Thyroid gland (tissue), 4 donors: Measurements from ENCODE around the gene MYLK. TPM values are rescaled to one million over a fixed set of nuclear protein-coding genes. Genes with fewer than 3 reads are reported as not detected.

Experiments used
- DNase-seq, 2 donors: peaks; one replicate each; pipeline ENCODE4 v3.0.0-alpha.2; 2019
- H3K27ac ChIP-seq, 3 donors: fragments of 200-600 bp; sonication (generic); 1 replicate in 2 of 3; 2 replicates in 1 of 3; pipeline ENCODE4 v1.5.1; 2016 to 2019; ENCODE audit warnings: mild to moderate bottlenecking in 1 of 3, moderate library complexity in 1 of 3
- H3K27me3 ChIP-seq: fragments of 200-600 bp; sonication (generic); one replicate; pipeline ENCODE4 v1.5.1; 2019
- H3K36me3 ChIP-seq, 2 donors: fragments of 200-600 bp; sonication (generic); one replicate each; pipeline ENCODE4 v1.5.1; 2016 to 2019
- H3K4me1 ChIP-seq, 2 donors: fragments of 200-600 bp; sonication (generic); one replicate each; pipeline ENCODE4 v1.5.1; 2017 to 2019
- H3K4me3 ChIP-seq, 3 donors: fragments of 200-600 bp; sonication (generic); replicated peaks in 1 of 3; 1 replicate in 2 of 3; 2 replicates in 1 of 3; pipeline ENCODE4 v1.5.1; 2016; ENCODE audit warnings: mild to moderate bottlenecking in 1 of 3
- H3K9me3 ChIP-seq: fragments of 200-600 bp; sonication (generic); one replicate; pipeline ENCODE4 v1.5.1; 2017
- POLR2A ChIP-seq, 2 donors: fragments of 450-650 bp; IDR thresholded peaks; one replicate each; pipeline ENCODE4 v1.6.1; 2017; ENCODE audit warnings: antibody characterized with exemption in 2 of 2, mild to moderate bottlenecking in 2 of 2, moderate library complexity in 1 of 2
- WGBS, 2 donors: methylation state at CpG; one replicate each; pipeline ENCODE4 v1.1.5; 2017; 5-methylcytosine and 5-hydroxymethylcytosine counted together
- intact Hi-C: fragments of 100-400 bp; cut with DNase I; formaldehyde crosslinking; loops from one replicate; pipeline ENCODE4 v1.15.1; 2023
- total RNA-seq, 4 donors: library from RNA; depleted of rRNA; stranded (reverse); fragments of >200 nt; gene quantifications; one replicate each; pipeline ENCODE4 v1.2.3, GENCODE V29; 2016
- TF ChIP-seq, protein P1 (sequence below), 6 experiments: fragments of 200-600 bp in 3 of 6; fragments of 450-650 bp in 3 of 6; sonication (generic) in 3 of 6; IDR thresholded peaks; one replicate each; pipeline ENCODE4 v1.5.1; 2016 to 2019; ENCODE audit warnings: antibody characterized with exemption in 6 of 6, mild to moderate bottlenecking in 2 of 6, inconsistent platforms in 1 of 6, moderate library complexity in 1 of 6

MYLK gene
- total RNA-seq, 4 donors from 2014 or later: 28.9 to 51.2 (median 37.4) TPM

- WGBS, 2 donors: 95 to 96% methylated on average over 3 of the region's 3 CpGs
- H3K4me3 ChIP-seq: no peak overlapping the region
- H3K27ac ChIP-seq: no peak overlapping the region
- TF ChIP-seq POLR2A (IDR thresholded peaks at IDR 0.05): no peak
- TF ChIP-seq, protein P1, sequence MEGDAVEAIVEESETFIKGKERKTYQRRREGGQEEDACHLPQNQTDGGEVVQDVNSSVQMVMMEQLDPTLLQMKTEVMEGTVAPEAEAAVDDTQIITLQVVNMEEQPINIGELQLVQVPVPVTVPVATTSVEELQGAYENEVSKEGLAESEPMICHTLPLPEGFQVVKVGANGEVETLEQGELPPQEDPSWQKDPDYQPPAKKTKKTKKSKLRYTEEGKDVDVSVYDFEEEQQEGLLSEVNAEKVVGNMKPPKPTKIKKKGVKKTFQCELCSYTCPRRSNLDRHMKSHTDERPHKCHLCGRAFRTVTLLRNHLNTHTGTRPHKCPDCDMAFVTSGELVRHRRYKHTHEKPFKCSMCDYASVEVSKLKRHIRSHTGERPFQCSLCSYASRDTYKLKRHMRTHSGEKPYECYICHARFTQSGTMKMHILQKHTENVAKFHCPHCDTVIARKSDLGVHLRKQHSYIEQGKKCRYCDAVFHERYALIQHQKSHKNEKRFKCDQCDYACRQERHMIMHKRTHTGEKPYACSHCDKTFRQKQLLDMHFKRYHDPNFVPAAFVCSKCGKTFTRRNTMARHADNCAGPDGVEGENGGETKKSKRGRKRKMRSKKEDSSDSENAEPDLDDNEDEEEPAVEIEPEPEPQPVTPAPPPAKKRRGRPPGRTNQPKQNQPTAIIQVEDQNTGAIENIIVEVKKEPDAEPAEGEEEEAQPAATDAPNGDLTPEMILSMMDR (IDR thresholded peaks at IDR 0.05): no peak
- no peaks in the 10 kb centered on the region for H3K4me1 ChIP-seq
- no peaks in the 10 kb centered on the region for H3K9me3 ChIP-seq
- DNase-seq: no peak
- intact Hi-C loops: no loop called here
- H3K27me3 ChIP-seq: no peaks in the 10 kb centered on the region
- no peaks in the 10 kb centered on the region for H3K36me3 ChIP-seq
Observed at GRCh38 chr3:123785602-123786001, 98.5 kb downstream of the MYLK start.

GRCh38 chr3:123783811-123784210 is 100.3 kb downstream of the MYLK start:
- H3K9me3 ChIP-seq: no peaks in the 10 kb centered on the region
- H3K27me3 ChIP-seq: no peaks in the 10 kb centered on the region
- no peaks in the 10 kb centered on the region for H3K4me1 ChIP-seq
- DNase-seq: no peak
- H3K36me3 ChIP-seq: no peaks in the 10 kb centered on the region
- TF ChIP-seq POLR2A (IDR thresholded peaks at IDR 0.05): no peak
- H3K4me3 ChIP-seq: no peak overlapping the region
- intact Hi-C loops: no loop called here
- WGBS, 2 donors: 54 to 60% methylated on average over 4 of the region's 4 CpGs
- no peak overlapping the region for H3K27ac ChIP-seq

- WGBS, 2 donors: 75 to 83% methylated on average over 1 of the region's 1 CpG
- TF ChIP-seq POLR2A (IDR thresholded peaks at IDR 0.05): no peak
- TF ChIP-seq, protein P1 (IDR thresholded peaks at IDR 0.05): no peak
- DNase-seq: no peak
- Histone ChIP-seq H3K4me1 (no peaks in the 10 kb centered on the region), H3K4me3 (no peak overlapping the region), H3K36me3 (no peaks in the 10 kb centered on the region), H3K27me3 (no peaks in the 10 kb centered on the region), H3K9me3 (no peaks in the 10 kb centered on the region), H3K27ac (no peak overlapping the region)
- intact Hi-C loops: no loop called here
Observed at GRCh38 chr3:123783050-123783689, 101.0 kb downstream of the MYLK start.

- no peak for TF ChIP-seq POLR2A (IDR thresholded peaks at IDR 0.05)
- TF ChIP-seq, protein P1 (IDR thresholded peaks at IDR 0.05): no peak
- intact Hi-C loops: no loop called here
- no peak for DNase-seq
- Histone ChIP-seq H3K4me1 (no peaks in the 10 kb centered on the region), H3K4me3 (no peak overlapping the region), H3K27me3 (no peaks in the 10 kb centered on the region), H3K27ac (no peak overlapping the region), H3K36me3 (no peaks in the 10 kb centered on the region), H3K9me3 (no peaks in the 10 kb centered on the region)
- 39 to 40% methylated on average over 4 of the region's 4 CpGs for WGBS, 2 donors
Observed at GRCh38 chr3:123782488-123782887, 101.6 kb downstream of the MYLK start.

DNA sequence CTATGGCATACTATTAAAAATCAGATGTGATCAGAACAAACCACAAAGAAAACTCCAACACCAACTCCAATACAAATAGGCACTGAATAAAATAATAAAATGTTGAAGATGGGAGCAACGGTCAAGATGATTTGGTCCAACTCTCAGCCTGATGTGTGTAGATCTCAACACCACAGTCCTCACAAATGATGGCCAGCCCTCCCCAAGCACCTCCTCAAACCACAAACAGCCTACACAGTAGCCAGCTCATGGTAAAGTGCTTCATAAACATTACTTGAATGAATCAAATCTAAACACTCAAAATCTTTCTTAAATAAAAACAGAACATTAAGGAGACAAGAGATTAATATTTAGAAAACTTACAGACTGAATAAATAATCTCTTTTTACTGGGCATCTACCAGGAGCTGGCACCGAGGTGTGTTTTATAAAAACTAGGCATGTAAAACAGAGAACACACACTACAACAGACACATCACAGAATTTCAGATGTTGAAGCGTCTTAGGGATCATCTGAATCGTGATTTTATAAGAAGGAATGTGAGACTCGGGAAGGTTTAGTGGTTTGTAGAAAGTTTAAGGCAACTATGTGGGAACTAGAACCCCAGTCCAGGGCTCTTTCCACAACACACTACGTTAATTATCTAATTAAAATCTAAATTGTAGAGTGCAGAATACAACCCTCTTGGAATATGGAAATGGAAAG is 102.4 kb downstream of the MYLK start:
- no peak for TF ChIP-seq POLR2A (IDR thresholded peaks at IDR 0.05)
- TF ChIP-seq, protein P1 (IDR thresholded peaks at IDR 0.05): no peak
- Histone ChIP-seq H3K27me3 (no peaks in the 10 kb centered on the region), H3K9me3 (no peaks in the 10 kb centered on the region), H3K4me3 (no peak overlapping the region), H3K27ac (no peak overlapping the region), H3K36me3 (no peaks in the 10 kb centered on the region), H3K4me1 (no peaks in the 10 kb centered on the region)
- DNase-seq: no peak
- intact Hi-C loops: no loop called here
- 87 to 91% methylated on average over 6 of the region's 6 CpGs for WGBS, 2 donors
